Suprapubic skin (tissue), 4 donors: ENCODE data around the gene DCAF4. TPM values are rescaled to one million over a fixed set of nuclear protein-coding genes. Genes with fewer than 3 reads are reported as not detected.

Experiments used
- DNase-seq, 2 donors: peaks; one replicate each; pipeline ENCODE4 v3.0.0-alpha.2; 2019; ENCODE audit warnings: low spot score in 2 of 2
- H3K27ac ChIP-seq: fragments of 200-600 bp; sonication (generic); one replicate; pipeline ENCODE4 v1.5.1; 2019
- H3K27me3 ChIP-seq: fragments of 200-600 bp; sonication (generic); one replicate; pipeline ENCODE4 v1.5.1; 2019
- H3K36me3 ChIP-seq: fragments of 200-600 bp; sonication (generic); one replicate; pipeline ENCODE4 v1.5.1; 2019
- H3K4me1 ChIP-seq: fragments of 200-600 bp; sonication (generic); one replicate; pipeline ENCODE4 v1.5.1; 2019
- H3K4me3 ChIP-seq: fragments of 200-600 bp; sonication (generic); one replicate; pipeline ENCODE4 v1.5.1; 2019; ENCODE audit warnings: mild to moderate bottlenecking
- H3K9me3 ChIP-seq: fragments of 200-600 bp; sonication (generic); one replicate; pipeline ENCODE4 v1.5.1; 2019
- EP300 ChIP-seq: sonication (generic); formaldehyde crosslinking; IDR thresholded peaks from one replicate; pipeline ENCODE4 v1.6.1; 2017; ENCODE audit warnings: antibody characterized with exemption
- POLR2A ChIP-seq, 2 donors: fragments of 450-650 bp; IDR thresholded peaks; one replicate each; pipeline ENCODE4 v1.6.1; 2017; ENCODE audit warnings: antibody characterized with exemption in 2 of 2, mild to moderate bottlenecking in 2 of 2, moderate library complexity in 2 of 2
- POLR2AphosphoS5 ChIP-seq, 3 donors: sonication (generic); formaldehyde crosslinking; IDR thresholded peaks; one replicate each; pipeline ENCODE4 v1.6.1; 2017; ENCODE audit warnings: antibody characterized with exemption in 3 of 3
- WGBS: methylation state at CpG from one replicate; pipeline ENCODE4 v1.1.5; 2018; 5-methylcytosine and 5-hydroxymethylcytosine counted together
- total RNA-seq, 4 donors: library from RNA; depleted of rRNA; stranded (reverse); fragments of >200 nt; gene quantifications; one replicate each; pipeline ENCODE4 v1.1.0, GENCODE V29; 2016
- TF ChIP-seq, protein P1 (sequence below), 2 donors: fragments of 200-600 bp in 1 of 2; fragments of 450-650 bp in 1 of 2; sonication (generic) in 1 of 2; IDR thresholded peaks; one replicate each; pipeline ENCODE4 v1.5.1; 2016 to 2019; ENCODE audit warnings: antibody characterized with exemption in 2 of 2, mild to moderate bottlenecking in 1 of 2, moderate library complexity in 1 of 2

The DCAF4 gene
- total RNA-seq, 4 donors from 2014 or later: 52.0 to 64.7 (median 55.3) TPM

DNA sequence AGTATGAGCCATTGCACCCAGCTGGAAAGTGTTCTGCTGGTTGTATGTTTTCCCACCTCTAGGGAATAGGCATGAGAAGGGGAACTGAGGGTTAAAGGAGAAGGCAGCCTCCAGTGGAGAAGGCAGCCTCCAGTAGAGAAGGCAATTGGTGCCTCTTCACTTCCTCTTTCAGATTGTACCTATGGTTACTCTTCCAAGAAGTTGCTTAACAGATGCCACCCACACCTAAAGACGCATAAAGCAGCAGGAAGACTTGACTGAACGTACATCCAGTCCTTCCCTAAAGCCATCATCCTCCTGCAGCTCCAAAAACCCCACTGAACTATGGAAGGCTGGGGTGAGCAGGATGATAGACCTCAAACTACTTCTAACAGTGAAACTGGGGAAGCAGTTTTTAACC lies 45.4 kb upstream of the DCAF4 start:
- H3K9me3 ChIP-seq: no peaks in the 10 kb centered on the region
- no peaks in the 10 kb centered on the region for H3K4me1 ChIP-seq
- no peaks in the 10 kb centered on the region for H3K36me3 ChIP-seq
- H3K27me3 ChIP-seq: no peaks in the 10 kb centered on the region
- 83% methylated on average over 2 of the region's 2 CpGs for WGBS
- no peak overlapping the region for H3K4me3 ChIP-seq
- no peak for DNase-seq
- no peak for TF ChIP-seq POLR2AphosphoS5 (IDR thresholded peaks at IDR 0.05)
- TF ChIP-seq, protein P1, sequence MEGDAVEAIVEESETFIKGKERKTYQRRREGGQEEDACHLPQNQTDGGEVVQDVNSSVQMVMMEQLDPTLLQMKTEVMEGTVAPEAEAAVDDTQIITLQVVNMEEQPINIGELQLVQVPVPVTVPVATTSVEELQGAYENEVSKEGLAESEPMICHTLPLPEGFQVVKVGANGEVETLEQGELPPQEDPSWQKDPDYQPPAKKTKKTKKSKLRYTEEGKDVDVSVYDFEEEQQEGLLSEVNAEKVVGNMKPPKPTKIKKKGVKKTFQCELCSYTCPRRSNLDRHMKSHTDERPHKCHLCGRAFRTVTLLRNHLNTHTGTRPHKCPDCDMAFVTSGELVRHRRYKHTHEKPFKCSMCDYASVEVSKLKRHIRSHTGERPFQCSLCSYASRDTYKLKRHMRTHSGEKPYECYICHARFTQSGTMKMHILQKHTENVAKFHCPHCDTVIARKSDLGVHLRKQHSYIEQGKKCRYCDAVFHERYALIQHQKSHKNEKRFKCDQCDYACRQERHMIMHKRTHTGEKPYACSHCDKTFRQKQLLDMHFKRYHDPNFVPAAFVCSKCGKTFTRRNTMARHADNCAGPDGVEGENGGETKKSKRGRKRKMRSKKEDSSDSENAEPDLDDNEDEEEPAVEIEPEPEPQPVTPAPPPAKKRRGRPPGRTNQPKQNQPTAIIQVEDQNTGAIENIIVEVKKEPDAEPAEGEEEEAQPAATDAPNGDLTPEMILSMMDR (IDR thresholded peaks at IDR 0.05): no peak
- no peak for TF ChIP-seq POLR2A (IDR thresholded peaks at IDR 0.05)
- no peak for TF ChIP-seq EP300
- H3K27ac ChIP-seq: no peak overlapping the region

DNA sequence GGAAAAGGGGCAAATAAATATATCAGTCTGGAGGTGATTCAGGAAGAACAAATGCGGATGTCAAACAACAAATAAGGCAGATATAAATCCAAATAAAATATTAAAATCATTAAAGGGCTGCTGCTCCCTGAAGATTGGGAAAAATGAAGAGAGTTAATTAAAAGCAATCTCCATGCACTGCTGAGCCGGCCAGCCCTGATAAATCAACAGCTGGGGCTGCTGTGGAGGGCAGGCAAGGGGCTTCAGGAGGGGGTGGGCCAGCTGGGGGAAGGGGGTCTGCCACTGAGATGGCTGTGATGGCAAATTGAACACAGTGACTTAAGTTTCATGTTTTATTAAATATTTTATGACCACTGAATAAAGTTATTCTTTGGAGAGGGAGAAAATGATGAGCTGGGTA lies 44.7 kb upstream of the DCAF4 start:
- no peak overlapping the region for H3K27ac ChIP-seq
- H3K27me3 ChIP-seq: no peaks in the 10 kb centered on the region
- no peaks in the 10 kb centered on the region for H3K9me3 ChIP-seq
- H3K4me1 ChIP-seq: no peaks in the 10 kb centered on the region
- no peak overlapping the region for H3K4me3 ChIP-seq
- WGBS: 62% methylated on average over 2 of the region's 2 CpGs
- no peak for DNase-seq
- TF ChIP-seq, protein P1 (IDR thresholded peaks at IDR 0.05): no peak
- TF ChIP-seq POLR2A (IDR thresholded peaks at IDR 0.05) (no peak), POLR2AphosphoS5 (IDR thresholded peaks at IDR 0.05) (no peak), EP300 (no peak)
- no peaks in the 10 kb centered on the region for H3K36me3 ChIP-seq

DNA sequence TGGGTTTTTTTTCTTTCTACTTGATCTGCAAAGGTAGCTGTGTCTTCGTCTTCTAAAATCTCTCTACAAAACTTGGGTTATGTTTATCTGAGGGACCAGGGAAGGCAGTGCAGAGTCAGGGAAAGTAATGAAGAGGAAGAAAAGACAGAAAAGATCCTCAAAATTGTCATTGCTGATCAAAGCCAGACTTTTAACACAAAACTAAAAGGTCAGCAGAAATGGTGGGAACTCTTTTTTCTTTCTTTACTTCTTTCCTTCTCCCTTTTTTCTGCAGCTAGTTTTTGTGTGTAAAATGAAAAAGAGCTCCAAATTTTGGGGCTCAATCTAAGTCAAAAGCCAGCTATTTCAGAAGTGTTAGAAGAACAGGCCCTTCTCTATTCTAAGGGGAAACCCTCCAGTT lies 44.2 kb upstream of the DCAF4 start:
- Histone ChIP-seq H3K4me1 (no peaks in the 10 kb centered on the region), H3K36me3 (no peaks in the 10 kb centered on the region), H3K4me3 (no peak overlapping the region), H3K27ac (no peak overlapping the region), H3K27me3 (no peaks in the 10 kb centered on the region), H3K9me3 (no peaks in the 10 kb centered on the region)
- WGBS: 95% methylated on average over 1 of the region's 1 CpG
- TF ChIP-seq, protein P1 (IDR thresholded peaks at IDR 0.05): no peak
- no peak for TF ChIP-seq POLR2AphosphoS5 (IDR thresholded peaks at IDR 0.05)
- no peak for TF ChIP-seq EP300
- no peak for TF ChIP-seq POLR2A (IDR thresholded peaks at IDR 0.05)
- DNase-seq: no peak

DNA sequence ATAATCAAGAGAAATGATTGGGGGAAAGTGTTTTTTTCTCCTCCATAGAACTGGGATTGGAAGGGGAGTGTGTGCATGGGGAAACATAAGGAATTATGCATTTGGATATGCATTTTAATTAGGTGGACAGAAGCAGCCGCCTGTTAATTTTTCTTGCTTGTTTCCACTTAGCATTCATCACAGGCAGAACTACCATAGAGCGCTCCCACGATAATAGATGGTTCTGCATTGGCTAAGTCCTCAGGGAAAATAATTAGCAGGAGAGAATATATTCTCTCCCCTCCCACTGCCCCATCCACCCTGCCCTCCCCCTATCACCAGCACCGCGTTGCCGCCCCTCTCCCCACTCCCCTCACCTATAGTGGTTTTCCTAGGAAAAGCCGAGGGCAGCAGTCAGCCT lies 43.8 kb upstream of the DCAF4 start:
- DNase-seq: no peak
- Histone ChIP-seq H3K27me3 (no peaks in the 10 kb centered on the region), H3K27ac (no peak overlapping the region), H3K4me1 (no peaks in the 10 kb centered on the region), H3K36me3 (no peaks in the 10 kb centered on the region), H3K9me3 (no peaks in the 10 kb centered on the region), H3K4me3 (no peak overlapping the region)
- TF ChIP-seq EP300: no peak
- no peak for TF ChIP-seq POLR2AphosphoS5 (IDR thresholded peaks at IDR 0.05)
- no peak for TF ChIP-seq POLR2A (IDR thresholded peaks at IDR 0.05)
- TF ChIP-seq, protein P1 (IDR thresholded peaks at IDR 0.05): no peak
- WGBS: 67% methylated on average over 7 of the region's 7 CpGs

DNA sequence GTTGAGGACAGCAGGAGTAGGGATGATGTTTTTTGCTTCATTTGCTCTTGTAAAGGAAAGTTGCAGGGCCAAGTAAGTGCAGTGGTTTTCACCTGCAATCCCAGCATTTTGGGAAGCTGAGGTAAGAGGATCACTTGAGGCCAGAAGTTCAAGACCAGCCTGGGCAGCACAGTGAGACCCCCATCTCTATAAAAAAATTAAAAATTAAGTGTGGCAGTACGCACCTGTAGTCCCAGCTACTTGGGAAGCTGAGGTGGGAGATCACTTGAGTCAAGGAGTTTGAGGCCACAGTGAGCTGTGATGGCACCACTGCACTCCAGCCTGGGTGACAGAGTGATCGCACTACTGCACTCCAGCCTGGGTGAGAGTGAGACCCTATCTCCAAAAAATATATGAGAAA lies 43.2 kb upstream of the DCAF4 start:
- H3K4me1 ChIP-seq: no peaks in the 10 kb centered on the region
- no peaks in the 10 kb centered on the region for H3K9me3 ChIP-seq
- no peak overlapping the region for H3K4me3 ChIP-seq
- no peak for TF ChIP-seq POLR2AphosphoS5 (IDR thresholded peaks at IDR 0.05)
- TF ChIP-seq, protein P1 (IDR thresholded peaks at IDR 0.05): no peak
- no peak for TF ChIP-seq EP300
- no peak for TF ChIP-seq POLR2A (IDR thresholded peaks at IDR 0.05)
- no peak overlapping the region for H3K27ac ChIP-seq
- no peaks in the 10 kb centered on the region for H3K36me3 ChIP-seq
- no peak for DNase-seq
- no peaks in the 10 kb centered on the region for H3K27me3 ChIP-seq
- 94% methylated on average over 2 of the region's 2 CpGs for WGBS
